ENCODE data around the gene KRABD2.
A peak's percentile ranks its signal among the peaks of the same experiment; 100 is the strongest.

KRABD2 gene

GRCh38 chr17:8383143-8383822, 6.8 kb upstream of the KRABD2 start, which contains the start of gene RPL26:
Gene RPL26 (minus strand): TSS chr17:8383193. CDS start chr17:8382310, 883 bp downstream.
- Histone ChIP-seq H3K9ac (ENCODE audit: low read length) (peak within 1 kb of the TSS; percentile 81), H4K20me1 (ENCODE audit: insufficient read depth, low read length) (peaks cover 23% of the 10 kb centered on the region; the same call in 1 of the 2 replicates), H3K27ac (ENCODE audit: low read length) (peak within 1 kb of the TSS; percentile 45; the same call in 1 of the 2 replicates), H3K27me3 (replicated peaks; ENCODE audit: insufficient read depth, low read length) (no peaks in the 10 kb centered on the region), H3K79me2 (ENCODE audit: low read length) (peaks cover 46% of the 10 kb centered on the region), H3K36me3 (replicated peaks; ENCODE audit: insufficient read depth, low read length) (peaks cover 13% of the 10 kb centered on the region; the same call in 1 of the 2 replicates), H3K4me3 (ENCODE audit: low read length) (peak within 1 kb of the TSS; percentile 79), H3K9me3 (replicated peaks; ENCODE audit: insufficient read depth, low read length) (no peaks in the 10 kb centered on the region), H3K9me2 (replicated peaks; ENCODE audit: insufficient read depth, low read length) (no peaks in the 10 kb centered on the region), H2AFZ (ENCODE audit: low read length) (peak within 1 kb of the TSS; percentile 95), H3F3A (ENCODE audit: insufficient read depth, low read length) (peaks cover 41% of the 10 kb centered on the region), H3K4me1 (ENCODE audit: low read length) (peaks cover 15% of the 10 kb centered on the region), H3K4me2 (ENCODE audit: low read depth, low read length) (peak within 1 kb of the TSS; percentile 80)
- TF ChIP-seq CTCF (IDR thresholded peaks at IDR 0.05; ENCODE audit: low read length) (peak; percentile 95), EZH2phosphoT487 (IDR thresholded peaks at IDR 0.05; ENCODE audit: low read length) (no peak)
- peak; percentile 99 for DNase-seq

GRCh38 chr17:8382880-8383142, 6.3 kb upstream of the KRABD2 start:
- no peaks in the 10 kb centered on the region for H3K9me2 ChIP-seq (replicated peaks; ENCODE audit: insufficient read depth, low read length)
- peaks cover 46% of the 10 kb centered on the region for H3K79me2 ChIP-seq (ENCODE audit: low read length)
- H3K4me1 ChIP-seq (ENCODE audit: low read length), result peaks cover 15% of the 10 kb centered on the region
- peak overlapping the region; percentile 13; the same call in 1 of the 2 replicates for H3K27ac ChIP-seq (ENCODE audit: low read length)
- peak overlapping the region; percentile 80; the same call in 1 of the 2 replicates for H3K4me2 ChIP-seq (ENCODE audit: low read depth, low read length)
- TF ChIP-seq CTCF (IDR thresholded peaks at IDR 0.05; ENCODE audit: low read length) (no peak), EZH2phosphoT487 (IDR thresholded peaks at IDR 0.05; ENCODE audit: low read length) (no peak), EZH2 (optimal IDR thresholded peaks at IDR 0.05; ENCODE audit: low read depth, low read length) (no peak)
- H3K4me3 ChIP-seq (ENCODE audit: low read length), result peak overlapping the region; percentile 79
- H3K9ac ChIP-seq (ENCODE audit: low read length), result peak overlapping the region; percentile 81
- peaks cover 46% of the 10 kb centered on the region for H3F3A ChIP-seq (ENCODE audit: insufficient read depth, low read length)
- H2AFZ ChIP-seq (ENCODE audit: low read length), result 0 out of 2 replicates have a peak overlapping the region, but pooled peaks have one; percentile 95
- no peaks in the 10 kb centered on the region for H3K27me3 ChIP-seq (replicated peaks; ENCODE audit: insufficient read depth, low read length)
- no peaks in the 10 kb centered on the region for H3K9me3 ChIP-seq (replicated peaks; ENCODE audit: insufficient read depth, low read length)
- peaks cover 23% of the 10 kb centered on the region; the same call in 1 of the 2 replicates for H4K20me1 ChIP-seq (ENCODE audit: insufficient read depth, low read length)
- no peak for DNase-seq
- H3K36me3 ChIP-seq (replicated peaks; ENCODE audit: insufficient read depth, low read length), result peaks cover 13% of the 10 kb centered on the region; the same call in 1 of the 2 replicates

GRCh38 chr17:8382052-8382879, 5.8 kb upstream of the KRABD2 start:
- Histone ChIP-seq H3K9me2 (replicated peaks; ENCODE audit: insufficient read depth, low read length) (no peaks in the 10 kb centered on the region), H3K9me3 (replicated peaks; ENCODE audit: insufficient read depth, low read length) (no peaks in the 10 kb centered on the region), H3K27me3 (replicated peaks; ENCODE audit: insufficient read depth, low read length) (no peaks in the 10 kb centered on the region), H3K36me3 (replicated peaks; ENCODE audit: insufficient read depth, low read length) (peaks cover 19% of the 10 kb centered on the region), H3K9ac (ENCODE audit: low read length) (peak overlapping the region; percentile 81), H3K79me2 (ENCODE audit: low read length) (peaks cover 46% of the 10 kb centered on the region), H3F3A (ENCODE audit: insufficient read depth, low read length) (peaks cover 51% of the 10 kb centered on the region), H4K20me1 (ENCODE audit: insufficient read depth, low read length) (peaks cover 27% of the 10 kb centered on the region; the same call in 1 of the 2 replicates), H3K4me2 (ENCODE audit: low read depth, low read length) (peak overlapping the region; percentile 80), H3K27ac (ENCODE audit: low read length) (peak overlapping the region; percentile 13; the same call in 1 of the 2 replicates), H3K4me1 (ENCODE audit: low read length) (peaks cover 19% of the 10 kb centered on the region), H2AFZ (ENCODE audit: low read length) (no peak overlapping the region), H3K4me3 (ENCODE audit: low read length) (peak overlapping the region; percentile 79)
- TF ChIP-seq EZH2phosphoT487 (IDR thresholded peaks at IDR 0.05; ENCODE audit: low read length), result no peak
- no peak for TF ChIP-seq CTCF (IDR thresholded peaks at IDR 0.05; ENCODE audit: low read length)
- no peak for TF ChIP-seq EZH2 (optimal IDR thresholded peaks at IDR 0.05; ENCODE audit: low read depth, low read length)
- DNase-seq, result peak; percentile 33
